Endothelial cell of umbilical vein (primary cell): Measurements from ENCODE around the gene ENGASE.

Source experiments
- EZH2 ChIP-seq: IDR thresholded peaks from 2 replicates; pipeline ENCODE4 v1.6.1; 2012; ENCODE audit warnings: borderline replicate concordance, low read depth, mild to moderate bottlenecking, moderate library complexity, low read length, inconsistent platforms; ENCODE audit not compliant: severe bottlenecking
- FOS ChIP-seq: IDR thresholded peaks from 2 replicates; pipeline ENCODE4 v1.6.1; 2011; ENCODE audit warnings: mild to moderate bottlenecking, low read length, moderate library complexity, borderline replicate concordance; ENCODE audit not compliant: insufficient read depth
- GATA2 ChIP-seq: IDR thresholded peaks from 2 replicates; pipeline ENCODE4 v1.7.0; 2011; ENCODE audit warnings: low read depth, mild to moderate bottlenecking, moderate library complexity, mixed read lengths, low read length; ENCODE audit not compliant: insufficient read length, insufficient read depth
- JUN ChIP-seq: IDR thresholded peaks from 2 replicates; pipeline ENCODE4 v1.6.1; 2011; ENCODE audit warnings: borderline replicate concordance, low read depth; ENCODE audit not compliant: insufficient read length, insufficient read depth
- MYC ChIP-seq: IDR thresholded peaks from one replicate; pipeline ENCODE4 v1.6.1; 2011; ENCODE audit warnings: mild to moderate bottlenecking, low read depth, low read length
- POLR2A ChIP-seq: IDR thresholded peaks from 2 replicates; pipeline ENCODE4 v1.6.1; 2012; ENCODE audit warnings: low read depth, mild to moderate bottlenecking, control low read depth, low read length
- POLR2AphosphoS5 ChIP-seq: IDR thresholded peaks from 2 replicates; pipeline ENCODE4 v1.6.1; 2012; ENCODE audit warnings: low read depth, mild to moderate bottlenecking, control low read depth, low read length, moderate library complexity; ENCODE audit not compliant: insufficient read depth
- TF ChIP-seq, protein P1 (sequence below), 2 donors: IDR thresholded peaks; 1 replicate in 1 of 2; 2 replicates in 1 of 2; pipeline ENCODE4 v1.5.1; 2011; ENCODE audit warnings: low read length in 2 of 2, mild to moderate bottlenecking in 2 of 2, moderate library complexity in 2 of 2, control low read depth in 1 of 2, inconsistent platforms in 1 of 2, low read depth in 1 of 2; ENCODE audit not compliant: insufficient read depth in 1 of 2; ENCODE audit errors: extremely low read depth in 1 of 2

- TF ChIP-seq, protein P1, sequence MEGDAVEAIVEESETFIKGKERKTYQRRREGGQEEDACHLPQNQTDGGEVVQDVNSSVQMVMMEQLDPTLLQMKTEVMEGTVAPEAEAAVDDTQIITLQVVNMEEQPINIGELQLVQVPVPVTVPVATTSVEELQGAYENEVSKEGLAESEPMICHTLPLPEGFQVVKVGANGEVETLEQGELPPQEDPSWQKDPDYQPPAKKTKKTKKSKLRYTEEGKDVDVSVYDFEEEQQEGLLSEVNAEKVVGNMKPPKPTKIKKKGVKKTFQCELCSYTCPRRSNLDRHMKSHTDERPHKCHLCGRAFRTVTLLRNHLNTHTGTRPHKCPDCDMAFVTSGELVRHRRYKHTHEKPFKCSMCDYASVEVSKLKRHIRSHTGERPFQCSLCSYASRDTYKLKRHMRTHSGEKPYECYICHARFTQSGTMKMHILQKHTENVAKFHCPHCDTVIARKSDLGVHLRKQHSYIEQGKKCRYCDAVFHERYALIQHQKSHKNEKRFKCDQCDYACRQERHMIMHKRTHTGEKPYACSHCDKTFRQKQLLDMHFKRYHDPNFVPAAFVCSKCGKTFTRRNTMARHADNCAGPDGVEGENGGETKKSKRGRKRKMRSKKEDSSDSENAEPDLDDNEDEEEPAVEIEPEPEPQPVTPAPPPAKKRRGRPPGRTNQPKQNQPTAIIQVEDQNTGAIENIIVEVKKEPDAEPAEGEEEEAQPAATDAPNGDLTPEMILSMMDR (IDR thresholded peaks at IDR 0.05; ENCODE audit: extremely low read depth in 1 of 2, insufficient read depth in 1 of 2, low read depth in 1 of 2, low read length in 2 of 2): no peak
- TF ChIP-seq POLR2A: no peak
- no peak for TF ChIP-seq POLR2AphosphoS5
- TF ChIP-seq EZH2: no peak
- no peak for TF ChIP-seq FOS
- no peak for TF ChIP-seq MYC
- no peak for TF ChIP-seq JUN
- TF ChIP-seq GATA2: no peak
These were observed 25.5 kb upstream of the ENGASE start for GRCh38 chr17:79048826-79049755.
